SK-N-MC (cell line): ENCODE data around the gene MUC5B.

Experiments
- EZH2 ChIP-seq: fragments of 200-600 bp; sonication (generic); IDR thresholded peaks from one replicate; pipeline ENCODE4 v1.6.1; 2017; ENCODE audit warnings: antibody characterized with exemption
- POLR2AphosphoS5 ChIP-seq: IDR thresholded peaks from 2 replicates; pipeline ENCODE4 v1.6.1; 2012; ENCODE audit warnings: mild to moderate bottlenecking, low read depth, low read length, borderline replicate concordance

DNA sequence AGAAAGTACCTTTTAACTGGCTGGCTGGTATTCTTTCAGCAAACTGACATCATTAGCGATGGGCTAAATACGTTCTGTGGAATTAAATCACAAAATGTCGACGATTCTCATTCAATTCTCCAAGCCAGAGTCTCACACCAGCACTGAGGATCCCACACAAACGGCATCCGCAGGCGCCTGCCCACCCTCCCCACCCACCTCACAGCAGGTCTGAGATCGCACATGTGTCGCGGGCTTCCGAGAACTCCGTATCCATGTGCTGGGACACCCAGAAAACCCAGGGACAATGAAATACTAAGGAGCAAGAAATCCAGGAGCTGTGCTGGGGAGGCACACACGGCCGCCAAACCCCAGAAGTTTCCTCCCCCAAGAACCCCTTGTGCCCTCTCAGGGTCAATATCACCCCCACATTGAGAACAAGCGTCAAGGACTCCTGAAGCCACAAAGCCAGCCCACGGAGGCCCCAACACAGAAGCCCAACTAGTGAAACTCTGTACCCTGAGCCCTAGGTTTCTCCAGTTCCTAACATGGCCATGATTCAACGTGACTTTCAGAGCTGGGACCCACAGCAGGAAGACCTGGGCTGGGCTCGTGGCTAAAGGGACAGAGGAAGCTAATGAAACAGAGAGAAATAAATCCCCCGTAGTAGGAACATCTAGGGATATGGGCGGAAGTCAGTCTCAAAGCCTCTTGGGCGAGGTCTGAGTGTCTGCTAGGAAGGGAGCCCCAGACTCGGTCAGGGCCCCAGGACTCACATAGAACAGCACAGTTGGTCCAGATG lies 78.5 kb downstream of the MUC5B start:
- TF ChIP-seq POLR2AphosphoS5 (no peak), EZH2 (no peak)
